NCI-H2029 (cell line): ENCODE data around the gene DPP6.

ENCODE experiments used
- DNase-seq: peaks from one replicate; lab custom pipeline; 2025; lab: John Stamatoyannopoulos, UW

DPP6 gene

DNA sequence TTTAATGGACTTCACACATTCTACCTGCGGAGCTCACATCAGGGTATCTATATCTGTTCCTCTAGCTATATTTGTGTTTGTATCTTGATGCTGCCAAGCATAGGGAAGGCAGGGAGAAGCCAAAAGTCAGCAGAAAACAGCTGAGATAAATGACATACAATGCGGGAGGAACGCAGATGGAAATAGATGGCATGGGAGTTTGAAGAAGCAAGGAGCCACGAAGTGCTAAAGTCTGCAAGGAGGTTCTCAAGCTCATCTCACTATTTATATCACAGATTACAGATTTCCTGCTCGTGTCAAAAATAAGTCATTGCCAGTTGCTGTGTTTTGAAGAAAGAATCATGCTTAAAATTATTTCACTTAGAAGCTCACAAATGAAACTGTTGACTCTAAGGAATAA, 180.5 kb downstream of the DPP6 start:
- DNase-seq, result no peak

DNA sequence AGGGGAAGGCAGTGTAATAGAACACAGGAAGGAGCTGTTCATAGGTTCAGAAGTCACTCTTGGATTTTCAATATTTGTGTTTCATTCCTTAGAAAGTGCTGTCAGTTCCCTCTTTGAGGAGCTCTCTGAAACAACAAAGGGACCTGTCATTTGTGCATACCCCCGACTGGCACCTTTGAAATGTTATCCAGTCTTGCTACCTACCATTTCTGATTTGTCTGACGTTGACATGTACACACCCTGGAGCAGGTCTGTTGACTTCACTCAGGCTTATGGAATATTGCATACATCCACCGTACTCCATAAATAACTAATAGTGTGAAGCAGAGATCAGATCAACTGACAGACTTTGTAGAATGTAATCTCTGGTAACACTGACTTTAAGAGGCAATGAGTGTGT, 189.8 kb downstream of the DPP6 start:
- DNase-seq, result no peak

DNA sequence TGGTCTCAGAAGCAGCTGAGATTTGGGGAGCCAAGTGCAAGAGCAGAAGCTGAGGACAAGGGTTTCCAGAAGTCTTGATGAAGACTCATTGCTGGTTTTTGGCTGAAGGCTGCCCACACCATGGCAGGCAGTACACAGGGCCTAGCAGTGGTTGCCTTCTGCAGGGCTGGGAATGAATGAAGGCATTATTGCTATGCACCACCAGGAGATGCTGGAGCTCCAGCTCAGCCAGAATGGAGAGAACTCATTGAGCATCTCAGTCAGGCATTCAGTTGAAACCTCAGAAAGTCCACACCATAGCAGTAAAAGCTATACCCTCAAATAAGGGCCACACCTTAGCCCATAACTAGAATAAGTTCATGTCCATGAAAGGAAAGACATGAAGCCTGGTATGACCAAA, 190.5 kb downstream of the DPP6 start:
- DNase-seq, result no peak

DNA sequence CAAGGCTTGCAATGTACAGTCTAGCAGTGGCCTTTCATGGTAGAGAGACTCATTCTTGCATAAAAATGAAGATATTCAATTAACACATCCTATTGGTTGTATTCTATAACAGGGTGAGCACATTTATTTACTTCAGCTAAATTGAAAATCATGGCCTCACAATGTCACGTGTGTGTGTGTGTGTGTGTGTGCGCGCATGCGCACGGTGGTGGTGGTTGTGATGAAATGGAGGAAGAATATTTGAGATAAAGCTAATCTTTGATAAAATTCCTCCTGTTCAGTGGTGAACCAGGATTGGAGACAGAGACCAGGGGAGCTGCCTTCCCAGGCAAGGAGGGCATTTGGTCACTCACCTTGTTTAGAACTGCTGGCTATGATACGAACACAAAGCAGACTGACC, 199.8 kb downstream of the DPP6 start:
- no peak for DNase-seq

DNA sequence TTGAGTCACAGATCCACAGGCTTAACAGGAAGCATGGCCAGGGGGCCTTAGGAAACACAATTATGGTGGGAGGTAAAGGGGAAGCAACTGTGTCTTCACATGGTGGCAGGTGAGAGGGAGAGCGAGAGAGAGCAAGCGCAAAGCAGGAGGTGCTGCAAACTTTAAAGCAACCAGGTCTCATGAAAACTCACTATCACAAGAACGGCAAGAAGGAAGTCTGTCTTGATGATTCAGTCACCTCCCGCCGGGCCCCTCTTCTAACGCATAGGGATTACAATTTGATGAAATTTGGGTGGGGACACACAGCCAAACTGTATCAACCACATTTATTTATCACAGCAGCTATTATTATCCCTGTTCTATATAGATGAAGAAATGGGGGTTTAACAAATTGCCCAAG, 201.6 kb downstream of the DPP6 start:
- DNase-seq, result no peak

DNA sequence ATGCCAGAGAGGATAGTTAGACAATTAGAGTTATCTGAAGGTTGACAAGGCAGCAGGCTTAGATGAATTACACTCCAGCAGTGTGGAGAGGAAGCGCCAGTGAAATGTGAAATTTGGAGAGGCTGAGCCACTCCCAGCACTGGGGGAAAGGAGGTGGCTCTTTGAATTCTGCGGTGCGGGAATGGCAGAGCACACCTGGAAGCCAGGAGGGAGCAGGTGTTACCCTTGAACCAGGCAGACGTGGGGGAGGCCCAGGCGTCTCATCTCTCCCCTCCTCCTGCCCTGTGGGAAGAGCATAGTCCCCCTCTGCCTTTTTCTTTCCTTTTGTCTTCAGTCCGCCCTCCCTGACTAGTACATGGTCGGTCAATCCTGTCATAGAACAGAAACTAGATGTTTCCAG, 203.1 kb downstream of the DPP6 start:
- DNase-seq, result peak; percentile 39

DNA sequence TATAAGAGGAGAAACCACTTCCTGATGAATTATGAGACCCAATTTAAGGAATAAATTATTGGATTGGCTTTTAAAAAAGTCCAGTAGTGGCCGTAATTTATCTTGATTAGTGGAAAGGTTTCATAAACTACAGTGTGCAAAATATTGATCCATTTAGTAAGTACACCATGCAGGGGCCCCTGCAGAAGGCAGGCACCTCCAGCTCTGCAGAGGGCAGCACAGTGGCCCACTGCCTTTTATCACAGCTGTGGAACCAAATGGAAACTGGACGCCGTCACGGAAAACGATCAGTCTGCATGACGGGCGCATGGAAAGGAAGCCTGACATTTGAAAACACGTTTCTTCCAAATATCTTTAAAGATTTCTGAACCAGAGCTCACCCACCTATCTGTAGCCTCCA, 204.0 kb downstream of the DPP6 start:
- no peak for DNase-seq

DNA sequence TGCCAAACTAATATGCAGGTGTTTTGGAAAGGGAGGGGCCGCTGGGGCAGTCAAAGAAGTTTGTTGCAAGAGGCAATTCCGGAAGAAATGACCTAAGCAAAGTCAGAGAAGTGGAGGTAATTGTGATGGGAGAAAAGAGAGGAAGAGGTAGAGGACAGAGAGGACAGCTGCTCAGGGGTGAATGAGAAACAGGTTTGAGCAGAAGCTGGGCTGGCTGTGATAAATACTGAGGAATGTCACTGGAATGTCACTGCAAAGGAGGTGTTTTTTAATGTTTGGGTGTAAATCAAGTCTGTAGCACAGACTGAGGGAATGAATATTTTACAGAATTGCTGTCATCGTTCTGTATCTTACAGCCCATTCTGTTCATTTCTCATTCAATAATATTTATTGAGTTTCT, 207.2 kb downstream of the DPP6 start:
- DNase-seq, result no peak

DNA sequence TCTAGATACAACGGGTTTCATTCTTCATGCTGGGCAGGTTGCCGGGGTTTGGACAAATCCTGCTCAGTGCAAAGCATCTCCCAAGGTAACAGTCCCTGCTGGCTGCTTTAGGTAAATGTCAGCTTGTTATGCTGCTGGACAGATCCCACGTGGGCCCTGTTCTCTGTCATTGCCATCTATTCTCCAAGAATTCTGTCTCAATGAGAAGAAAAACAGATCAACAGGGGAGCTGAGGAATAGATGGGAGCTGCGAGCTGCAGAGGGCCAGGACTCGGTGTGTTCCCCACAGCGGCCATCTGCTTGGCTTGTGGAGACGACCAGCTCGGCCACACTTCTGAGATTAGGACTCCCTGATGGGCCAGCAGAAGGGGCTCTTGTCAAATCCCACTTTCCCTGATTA, 235.2 kb downstream of the DPP6 start:
- DNase-seq, result no peak

DNA sequence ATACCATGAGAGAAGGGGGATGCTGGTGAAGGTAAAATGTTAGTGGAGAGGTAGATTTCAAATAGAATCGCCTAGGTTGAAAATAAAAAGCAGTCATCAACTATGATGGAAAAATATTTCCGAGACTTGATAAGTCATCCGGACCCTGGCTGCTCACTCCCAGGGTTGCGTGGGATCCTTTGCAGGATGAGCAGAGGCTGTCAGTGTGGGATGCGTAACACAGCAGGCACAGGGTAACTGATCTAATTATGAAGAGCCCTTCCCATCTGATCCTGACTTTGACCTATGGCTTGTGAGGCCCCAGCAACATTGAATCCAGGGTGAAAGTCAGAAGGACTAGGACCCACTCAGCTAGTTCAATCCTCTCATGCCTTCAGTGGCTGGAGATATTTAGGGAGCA, 236.9 kb downstream of the DPP6 start:
- DNase-seq, result no peak

DNA sequence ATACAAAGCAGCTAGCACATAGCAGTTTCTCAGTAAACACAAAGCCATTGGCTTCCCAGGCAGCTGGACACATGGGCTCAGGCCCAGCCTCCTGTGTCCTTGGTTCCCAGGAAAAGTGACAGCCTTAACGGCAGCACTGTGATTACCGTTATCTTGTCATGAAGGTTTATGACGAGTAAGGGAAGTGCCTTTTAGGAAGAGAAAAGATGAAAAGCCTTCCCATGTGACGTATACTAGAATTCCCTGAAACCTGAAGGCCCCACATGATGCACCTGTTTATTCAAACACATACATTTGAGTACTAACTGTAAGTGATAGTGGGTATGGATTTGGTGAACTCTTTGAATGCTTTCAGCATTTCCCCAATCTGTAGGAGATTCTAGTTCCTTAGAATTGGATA, 244.2 kb downstream of the DPP6 start:
- DNase-seq, result no peak

DNA sequence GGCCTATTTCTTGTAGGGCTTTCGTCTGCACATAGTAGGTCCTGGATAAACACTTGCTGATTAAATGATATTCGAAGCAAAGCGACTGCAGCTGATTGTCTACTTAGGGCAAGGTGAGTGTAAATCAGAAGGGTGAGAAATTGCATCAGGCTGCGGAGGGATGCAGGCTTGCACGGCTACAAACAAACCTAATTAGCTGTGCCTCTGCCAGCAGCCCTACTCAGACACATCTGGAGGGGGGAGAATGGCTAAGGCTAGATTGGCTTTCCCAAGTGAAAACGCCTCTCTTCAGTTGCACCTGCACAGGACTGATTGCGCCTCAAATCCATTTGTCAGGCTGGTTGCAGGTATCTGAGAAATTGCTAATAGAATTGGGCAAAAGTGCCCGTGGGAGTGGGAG, 247.5 kb downstream of the DPP6 start:
- no peak for DNase-seq

DNA sequence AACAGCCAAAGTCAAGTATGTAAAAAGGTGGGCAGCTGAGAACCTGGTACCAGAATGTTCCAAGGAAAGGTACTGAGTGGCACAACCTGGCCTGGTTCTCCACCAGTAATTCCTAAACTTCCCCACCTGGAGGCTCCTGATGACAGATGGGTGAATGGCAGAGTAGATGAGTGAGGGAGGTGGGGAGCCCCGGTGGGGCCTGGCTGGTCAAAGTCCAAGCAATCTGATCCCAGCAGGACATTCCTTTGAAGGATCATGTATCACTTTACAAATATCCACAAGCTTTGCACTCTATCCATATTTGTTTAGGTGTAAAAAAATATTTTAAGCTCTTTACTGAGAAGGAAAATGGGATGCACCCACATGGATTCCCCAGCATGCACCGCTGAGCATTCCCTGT, 250.2 kb downstream of the DPP6 start:
- DNase-seq, result no peak

DNA sequence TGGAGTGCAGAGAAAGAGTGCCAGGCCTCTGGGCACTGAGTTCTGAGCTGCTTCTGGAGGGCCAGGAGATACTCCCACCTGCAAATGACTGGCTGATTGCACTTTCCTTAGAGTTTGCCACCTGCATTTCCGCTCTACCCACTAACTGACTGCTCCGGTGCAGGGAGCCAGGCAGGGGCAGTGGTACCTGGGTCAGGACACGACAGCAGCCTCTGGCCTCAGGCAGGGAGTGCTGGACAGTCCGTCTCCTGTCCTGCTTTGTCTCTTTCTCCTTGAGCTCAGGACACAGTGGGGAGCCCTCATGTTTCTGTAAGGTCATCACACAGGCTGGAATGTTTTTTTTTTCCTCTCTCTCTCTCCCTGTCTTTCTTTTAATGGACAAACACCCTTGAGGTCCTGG, 252.0 kb downstream of the DPP6 start:
- no peak for DNase-seq

DNA sequence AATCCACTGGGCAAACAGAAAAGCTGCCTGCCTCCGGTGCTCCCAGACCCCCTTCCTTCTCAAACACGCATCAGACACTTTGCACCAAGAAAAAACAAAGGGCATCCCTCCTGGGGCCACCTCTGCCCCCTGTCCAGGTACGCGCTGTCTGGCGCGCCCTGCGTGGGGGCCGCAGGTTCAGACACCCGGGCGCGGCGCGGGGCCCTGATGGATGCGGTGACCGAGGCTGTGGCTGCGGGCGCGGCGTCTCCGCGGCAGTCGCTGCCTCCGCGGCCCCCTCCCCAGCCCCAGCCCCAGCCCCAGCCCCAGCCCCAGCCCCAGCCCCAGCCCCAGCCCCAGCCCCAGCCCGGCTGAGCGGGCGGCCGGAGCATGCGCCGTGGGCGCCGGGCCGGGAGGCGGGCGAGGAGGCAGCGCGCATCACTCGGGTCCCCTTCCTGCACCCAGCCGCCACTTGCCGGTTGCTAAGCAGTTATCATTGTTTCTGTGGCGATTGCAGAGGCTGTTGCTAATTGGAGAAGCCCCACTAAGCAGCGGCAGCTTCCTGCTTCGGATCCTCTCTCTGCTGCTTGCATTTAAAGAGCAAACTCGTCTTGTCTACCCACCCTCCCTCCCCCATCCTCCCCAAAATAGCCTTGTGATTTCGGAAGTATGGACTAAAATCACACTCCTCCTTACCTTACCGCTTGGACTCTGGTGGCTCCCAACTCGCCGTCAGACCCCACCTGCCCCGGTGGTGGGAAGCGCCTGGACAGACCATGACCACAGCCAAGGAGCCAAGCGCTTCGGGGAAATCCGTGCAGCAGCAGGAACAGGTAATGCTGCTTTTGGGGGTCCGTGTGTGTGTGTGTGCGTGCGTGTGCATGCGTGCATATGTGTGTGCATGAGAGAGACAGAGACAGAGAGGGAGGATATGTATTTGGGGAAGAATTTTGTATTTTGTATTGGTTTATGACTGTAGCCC, 252.8 kb downstream of the DPP6 start:
- peak; percentile 30 for DNase-seq

DNA sequence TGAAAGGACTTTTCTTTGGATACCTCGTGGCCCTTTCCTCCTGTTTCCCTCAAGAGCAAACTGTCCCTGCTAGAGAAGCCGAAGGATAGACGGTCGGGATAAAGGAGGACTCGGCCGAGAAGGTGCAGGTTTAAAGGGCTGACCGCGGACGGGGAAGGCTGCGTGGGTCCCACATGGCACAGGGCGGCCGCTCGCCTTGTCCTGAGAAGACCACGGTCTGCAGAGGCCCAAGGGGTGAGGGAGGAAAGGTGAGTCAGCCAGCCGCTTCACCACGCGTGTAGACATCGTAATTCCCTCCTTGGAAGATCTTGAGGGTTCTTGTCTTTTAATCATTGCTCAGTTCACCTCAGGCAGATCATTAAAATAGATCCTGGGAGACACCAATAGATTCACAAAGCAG, 253.8 kb downstream of the DPP6 start:
- DNase-seq, result no peak

DNA sequence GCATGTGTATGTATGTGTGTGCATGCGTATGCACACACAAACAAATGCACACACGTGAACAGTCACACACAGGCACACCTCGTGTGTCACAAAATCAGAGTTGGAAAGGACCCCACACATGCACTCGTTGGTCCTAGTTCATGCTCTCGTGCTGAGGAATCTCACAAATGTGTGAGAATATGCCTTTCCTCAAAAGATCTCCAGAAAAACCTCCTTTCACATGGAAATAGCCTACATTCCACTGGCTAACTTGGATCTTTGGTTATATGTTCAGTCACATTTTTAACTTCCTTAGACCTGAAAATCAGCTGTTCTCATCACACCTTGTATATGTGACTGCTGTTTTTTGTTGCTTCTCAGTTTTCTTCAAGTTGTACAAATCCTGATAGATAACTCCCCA, 256.7 kb downstream of the DPP6 start:
- DNase-seq, result no peak

DNA sequence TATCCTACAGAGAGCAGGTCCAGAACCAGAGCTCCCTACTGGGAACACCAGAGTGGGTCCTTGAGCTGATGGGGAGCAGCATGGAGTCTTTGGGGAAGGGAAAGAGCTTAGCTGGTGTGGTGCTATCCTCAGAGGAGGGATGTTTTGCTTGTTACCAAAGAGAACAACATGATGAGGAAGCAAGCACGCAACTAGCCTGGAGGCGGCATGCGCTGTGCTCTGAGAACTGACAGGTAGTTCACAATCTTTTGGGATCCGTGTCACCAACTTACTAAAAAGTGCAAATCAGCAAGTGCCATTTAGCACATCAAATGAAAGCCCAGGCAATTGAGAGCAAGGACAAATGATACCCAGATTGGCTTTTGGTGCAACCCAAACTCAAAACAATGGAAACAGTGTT, 257.9 kb downstream of the DPP6 start:
- no peak for DNase-seq

DNA sequence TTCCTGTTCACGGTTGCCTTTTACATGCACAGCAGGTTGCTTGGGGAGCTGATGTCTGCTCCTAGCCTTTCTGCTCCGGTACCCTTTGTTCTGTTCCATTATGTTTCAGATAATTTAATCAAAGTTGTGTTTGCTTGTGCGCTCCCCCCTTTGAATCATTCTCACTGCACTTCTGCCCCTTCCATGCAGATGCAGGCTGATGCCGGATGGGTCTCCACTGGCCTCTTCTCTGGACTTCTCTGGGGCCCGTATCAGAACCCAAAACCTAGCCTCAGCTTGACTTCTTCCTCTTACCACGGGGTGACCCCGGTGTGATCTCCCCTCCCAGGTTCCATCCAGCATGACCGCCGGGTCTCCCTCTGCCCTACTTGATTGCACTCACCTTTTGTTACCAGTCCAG, 272.0 kb downstream of the DPP6 start:
- DNase-seq, result no peak

DNA sequence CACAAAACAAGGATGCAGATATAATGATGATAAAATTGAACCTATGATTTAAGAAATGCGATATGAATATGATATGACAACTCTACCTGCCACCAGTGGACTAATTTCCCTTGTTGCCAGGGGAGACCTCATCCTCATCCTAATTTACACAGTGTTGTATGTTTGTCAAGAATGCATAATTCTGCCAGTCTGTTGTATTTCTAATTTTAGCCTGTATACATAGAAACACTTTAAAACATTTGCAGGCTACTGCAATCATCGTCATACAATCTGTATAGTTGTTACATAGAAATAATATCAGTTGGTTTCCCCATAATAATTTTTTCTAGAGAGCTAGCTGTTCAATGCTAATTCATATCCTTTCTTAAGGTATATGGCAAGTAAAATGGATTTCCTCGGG, 274.2 kb downstream of the DPP6 start:
- no peak for DNase-seq

DNA sequence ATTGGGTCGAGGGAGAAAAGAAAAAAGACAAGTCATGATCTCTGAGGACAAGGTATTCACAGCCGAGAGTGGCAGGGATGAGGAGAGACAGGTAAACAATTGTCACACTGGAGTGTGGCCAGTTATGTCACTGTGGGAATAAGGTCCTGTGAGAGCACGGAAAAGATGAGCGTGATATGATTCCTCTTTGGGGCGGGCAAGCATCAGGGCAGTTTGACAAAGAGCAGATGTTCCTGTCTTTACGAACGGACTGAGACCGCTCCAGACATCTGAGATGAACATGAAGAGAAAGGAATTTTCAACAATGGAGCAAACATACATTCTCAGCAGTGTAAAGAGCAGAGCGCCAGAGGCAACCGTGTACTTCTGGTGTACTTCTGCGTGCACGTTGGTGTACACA, 278.1 kb downstream of the DPP6 start:
- no peak for DNase-seq

DNA sequence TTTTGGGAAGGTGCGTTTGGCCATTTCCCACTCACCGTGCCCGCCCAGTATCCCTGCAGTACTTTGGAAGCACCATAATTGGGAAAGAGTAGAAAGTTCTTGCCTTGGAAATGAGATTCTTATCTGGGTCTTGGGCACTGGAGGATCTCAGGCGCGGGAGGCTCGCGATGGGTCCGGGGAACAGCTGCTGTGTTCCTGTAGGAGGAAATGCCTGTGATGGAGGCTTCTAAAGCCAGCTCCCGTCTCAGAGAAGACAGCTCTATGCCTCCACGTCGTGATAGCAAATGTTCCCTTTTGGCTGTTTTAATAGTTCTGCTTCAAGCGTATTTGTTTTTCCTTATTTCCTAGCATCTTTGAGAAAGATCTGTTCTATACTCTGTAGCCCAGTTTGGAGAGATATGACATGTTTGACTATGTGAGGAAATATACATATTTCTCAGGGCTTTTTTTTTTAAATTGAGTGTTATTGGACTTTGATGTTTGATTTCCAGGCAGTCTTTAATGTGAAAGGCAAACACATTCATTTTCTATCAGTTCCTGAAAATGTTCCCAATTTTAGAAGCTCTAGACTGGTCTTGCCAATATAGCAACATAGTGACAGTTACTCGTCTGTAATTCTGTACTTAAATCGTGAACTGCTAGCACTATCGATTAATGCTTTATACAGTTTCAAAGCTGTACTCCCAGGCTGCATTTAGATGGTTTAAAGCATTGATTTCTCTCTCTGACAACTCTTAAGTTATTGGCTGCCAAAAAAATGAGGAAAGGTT, 280.8 kb downstream of the DPP6 start:
- DNase-seq, result no peak

DNA sequence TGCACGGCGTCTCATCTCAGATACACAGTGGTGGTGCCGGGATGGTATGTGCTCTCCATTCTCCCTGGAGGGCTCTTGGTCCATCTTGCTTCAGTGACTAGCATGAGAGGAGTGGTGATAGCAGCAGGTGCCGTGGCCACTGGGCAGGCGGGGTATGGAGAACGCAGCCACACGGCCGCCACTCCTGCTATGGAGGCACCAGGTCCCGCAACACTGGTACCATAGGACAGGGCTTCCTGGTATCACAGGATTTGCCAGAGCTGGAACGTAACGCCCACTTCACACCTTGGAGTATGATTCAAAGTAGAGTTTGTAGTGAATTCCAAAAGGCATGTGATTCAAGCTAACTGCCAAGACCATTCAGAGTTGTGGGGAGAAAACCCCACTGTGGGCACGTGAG, 284.1 kb downstream of the DPP6 start:
- DNase-seq, result no peak
